CD14-positive monocyte (primary cell): ENCODE measurements around the gene CWC25. TPM values are rescaled to one million over a fixed set of nuclear protein-coding genes. Genes with fewer than 3 reads are reported as not detected.

ENCODE experiments used
- DNase-seq, 3 donors: peaks; one replicate each; pipeline ENCODE4 v3.0.0-alpha.2; 2011 to 2022
- H2AFZ ChIP-seq: 2 replicates; pipeline ENCODE4 v1.6.0; 2012; ENCODE audit warnings: mild to moderate bottlenecking, low read depth, low read length, inconsistent platforms; ENCODE audit not compliant: insufficient read depth, poor library complexity, severe bottlenecking
- H3K27ac ChIP-seq, 2 donors: 1 replicate in 1 of 2; 2 replicates in 1 of 2; pipeline ENCODE4 v1.5.1; 2012 to 2013; ENCODE audit warnings: low read length in 2 of 2, control low read depth in 1 of 2, inconsistent platforms in 1 of 2, low read depth in 1 of 2, mild to moderate bottlenecking in 1 of 2
- H3K27me3 ChIP-seq, 2 donors: one replicate each; pipeline versions ENCODE4 v1.6.0 to v1.6.1; 2011 to 2013; ENCODE audit warnings: low read length in 2 of 2; ENCODE audit not compliant: control insufficient read depth in 2 of 2, insufficient read depth in 2 of 2
- H3K36me3 ChIP-seq, 2 donors: replicated peaks in 1 of 2; 1 replicate in 1 of 2; 2 replicates in 1 of 2; pipeline versions ENCODE4 v1.5.1 to v1.6.1; 2012 to 2013; ENCODE audit warnings: low read length in 2 of 2, control low read depth in 1 of 2, inconsistent platforms in 1 of 2, mild to moderate bottlenecking in 1 of 2; ENCODE audit not compliant: insufficient read depth in 2 of 2, control insufficient read depth in 1 of 2
- H3K4me1 ChIP-seq, 2 donors: 1 replicate in 1 of 2; 2 replicates in 1 of 2; pipeline versions ENCODE4 v1.5.1 to v1.6.1; 2012 to 2013; ENCODE audit warnings: low read length in 2 of 2, control low read depth in 1 of 2, inconsistent platforms in 1 of 2, mild to moderate bottlenecking in 1 of 2, moderate library complexity in 1 of 2; ENCODE audit not compliant: insufficient read depth in 2 of 2, control insufficient read depth in 1 of 2
- H3K4me2 ChIP-seq: replicated peaks from 2 replicates; pipeline ENCODE3; 2012; ENCODE audit warnings: low read length, moderate library complexity, mild to moderate bottlenecking; ENCODE audit not compliant: poor library complexity, severe bottlenecking; ENCODE audit errors: extremely low read depth
- H3K4me3 ChIP-seq, 3 experiments: fragments of 200-600 bp in 1 of 3; sonication (generic) in 1 of 3; replicated peaks in 1 of 3; 1 replicate in 2 of 3; 2 replicates in 1 of 3; pipeline ENCODE4 v1.5.1; 2011 to 2013; ENCODE audit warnings: low read length in 3 of 3, mild to moderate bottlenecking in 3 of 3, control low read depth in 2 of 3, low read depth in 2 of 3, inconsistent platforms in 1 of 3, moderate library complexity in 1 of 3
- H3K79me2 ChIP-seq: 2 replicates; pipeline ENCODE4 v1.6.0; 2012; ENCODE audit warnings: mild to moderate bottlenecking, control low read depth, inconsistent platforms, low read length, moderate library complexity; ENCODE audit not compliant: insufficient read depth
- H3K9ac ChIP-seq: 2 replicates; pipeline ENCODE4 v1.6.0; 2017; ENCODE audit warnings: low read length, mild to moderate bottlenecking; ENCODE audit not compliant: insufficient read depth, poor library complexity, severe bottlenecking
- H3K9me3 ChIP-seq, 2 donors: replicated peaks in 1 of 2; 1 replicate in 1 of 2; 2 replicates in 1 of 2; pipeline versions ENCODE4 v1.5.1 to v1.6.1; 2012 to 2013; ENCODE audit warnings: low read length in 2 of 2, control low read depth in 1 of 2; ENCODE audit not compliant: control insufficient read depth in 1 of 2, insufficient read depth in 1 of 2
- H4K20me1 ChIP-seq: 2 replicates; pipeline ENCODE4 v1.6.0; 2012; ENCODE audit warnings: mild to moderate bottlenecking, low read length, control low read depth, moderate library complexity; ENCODE audit not compliant: insufficient read depth
- H3K27ac Mint-ChIP-seq, 7 donors: one replicate each; pipeline ENCODE4 v1.8.0; 2020; ENCODE audit warnings: mild to moderate bottlenecking in 7 of 7, mixed read lengths in 7 of 7, moderate library complexity in 6 of 7, inconsistent platforms in 2 of 7
- H3K27me3 Mint-ChIP-seq, 3 donors: one replicate each; pipeline ENCODE4 v1.8.0; 2021 to 2022; ENCODE audit warnings: low read depth in 3 of 3, mild to moderate bottlenecking in 3 of 3, mixed read lengths in 3 of 3, moderate library complexity in 3 of 3, inconsistent platforms in 1 of 3
- H3K36me3 Mint-ChIP-seq, 2 donors: one replicate each; pipeline ENCODE4 v1.8.0; 2020; ENCODE audit warnings: mixed read lengths in 2 of 2, inconsistent platforms in 1 of 2, mild to moderate bottlenecking in 1 of 2
- H3K4me1 Mint-ChIP-seq: one replicate; pipeline ENCODE4 v1.8.0; 2020; ENCODE audit warnings: mild to moderate bottlenecking, mixed read lengths
- H3K4me3 Mint-ChIP-seq, 2 donors: one replicate each; pipeline ENCODE4 v1.8.0; 2020; ENCODE audit warnings: mild to moderate bottlenecking in 2 of 2, mixed read lengths in 2 of 2, moderate library complexity in 1 of 2
- H3K9me3 Mint-ChIP-seq, 7 donors: one replicate each; pipeline ENCODE4 v1.8.0; 2020 to 2022; ENCODE audit warnings: mixed read lengths in 7 of 7, mild to moderate bottlenecking in 6 of 7, moderate library complexity in 6 of 7, inconsistent platforms in 2 of 7
- WGBS: methylation state at CpG from one replicate; pipeline ENCODE4 v1.1.5; 2013; ENCODE audit warnings: missing lambda C conversion rate; ENCODE audit not compliant: insufficient coverage; 5-methylcytosine and 5-hydroxymethylcytosine counted together
- intact Hi-C, 2 donors: fragments of 100-400 bp; cut with micrococcal nuclease; formaldehyde crosslinking; loops; one replicate each; pipeline versions ENCODE4 v1.15.0 to v1.15.1; 2023
- polyA plus RNA-seq, 3 donors: library from polyadenylated mRNA; depleted of rRNA in 1 of 3; unstranded in 2 of 3; stranded (reverse) in 1 of 3; fragments of 300-500 nt in 2 of 3; fragments of >200 nt in 1 of 3; fragmentation: Illumina TruSeq in 2 of 3; gene quantifications; 1 replicate in 2 of 3; 2 replicates in 1 of 3; pipeline ENCODE4 v1.2.3, GENCODE V29; 2012 to 2021
- TF ChIP-seq, protein P1 (sequence below): fragments of 200-600 bp; IDR thresholded peaks from one replicate; pipeline ENCODE4 v1.8.0; 2022; ENCODE audit warnings: antibody characterized with exemption, mild to moderate bottlenecking

CWC25 gene
- polyA plus RNA-seq, 3 donors = 7.5 to 63.2 (median 8.4) TPM

DNA sequence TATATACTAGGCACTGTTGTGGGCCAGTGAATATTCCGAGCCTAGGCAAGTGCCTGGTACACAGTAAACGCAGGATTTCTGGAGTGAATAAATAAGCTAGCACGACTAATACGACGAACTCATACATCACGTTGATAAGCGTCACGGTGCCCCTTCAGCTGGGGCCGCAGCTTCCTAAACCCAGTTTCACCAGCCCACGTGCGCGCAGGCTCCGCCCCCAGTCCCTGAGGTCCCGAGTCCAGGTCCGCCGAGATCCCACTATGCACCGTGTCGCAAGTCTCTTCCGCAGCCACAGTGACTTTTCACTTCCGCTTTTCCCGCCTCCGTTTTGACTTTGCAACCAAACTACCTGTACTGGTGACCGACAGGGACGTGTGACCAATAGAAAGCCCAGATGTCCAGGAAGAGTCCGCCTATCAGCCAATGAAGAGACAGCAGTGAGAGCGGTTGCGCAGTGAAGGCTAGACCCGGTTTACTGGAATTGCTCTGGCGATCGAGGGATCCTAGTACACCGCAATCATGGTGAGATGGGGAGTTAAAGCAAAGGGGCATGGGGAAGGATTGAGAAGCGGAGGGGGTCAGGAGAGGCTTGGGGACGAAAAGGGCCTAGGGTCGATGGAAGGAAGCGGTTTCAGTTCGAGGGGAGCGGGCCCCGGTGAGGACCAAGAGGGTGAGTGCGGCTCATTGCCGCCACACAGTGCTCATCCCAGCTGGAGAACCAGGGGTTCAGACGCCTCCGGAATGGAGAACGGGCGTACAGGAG, 72.6 kb downstream of the CWC25 start, which contains the start of gene PSMB3:
TSS of gene PSMB3 (plus strand) at position 434 of the 763 bp plus-strand sequence. CDS start at position 520, 86 bp downstream.
- WGBS = under 1% methylated on average over 44 of the region's 44 CpGs
- Histone ChIP-seq H3K36me3 (peaks cover 29 to 30% of the 10 kb centered on the region in 2 donors), H3K4me3 (peak within 1 kb of the TSS; percentile 96 to 99 (median 98)), H2AFZ (peak within 1 kb of the TSS; percentile 85), H3K9ac (peak within 1 kb of the TSS; percentile 95), H3K9me3 (no peaks in the 10 kb centered on the region), H3K27me3 (peaks cover 11 to 36% of the 10 kb centered on the region in 2 donors), H4K20me1 (peaks cover 29% of the 10 kb centered on the region), H3K79me2 (peaks cover 40% of the 10 kb centered on the region), H3K27ac (peak within 1 kb of the TSS; percentile 97 to 98), H3K4me1 (peaks cover 55 to 60% of the 10 kb centered on the region in 2 donors), H3K4me2 (peak within 1 kb of the TSS; percentile 94)
- TF ChIP-seq, protein P1, sequence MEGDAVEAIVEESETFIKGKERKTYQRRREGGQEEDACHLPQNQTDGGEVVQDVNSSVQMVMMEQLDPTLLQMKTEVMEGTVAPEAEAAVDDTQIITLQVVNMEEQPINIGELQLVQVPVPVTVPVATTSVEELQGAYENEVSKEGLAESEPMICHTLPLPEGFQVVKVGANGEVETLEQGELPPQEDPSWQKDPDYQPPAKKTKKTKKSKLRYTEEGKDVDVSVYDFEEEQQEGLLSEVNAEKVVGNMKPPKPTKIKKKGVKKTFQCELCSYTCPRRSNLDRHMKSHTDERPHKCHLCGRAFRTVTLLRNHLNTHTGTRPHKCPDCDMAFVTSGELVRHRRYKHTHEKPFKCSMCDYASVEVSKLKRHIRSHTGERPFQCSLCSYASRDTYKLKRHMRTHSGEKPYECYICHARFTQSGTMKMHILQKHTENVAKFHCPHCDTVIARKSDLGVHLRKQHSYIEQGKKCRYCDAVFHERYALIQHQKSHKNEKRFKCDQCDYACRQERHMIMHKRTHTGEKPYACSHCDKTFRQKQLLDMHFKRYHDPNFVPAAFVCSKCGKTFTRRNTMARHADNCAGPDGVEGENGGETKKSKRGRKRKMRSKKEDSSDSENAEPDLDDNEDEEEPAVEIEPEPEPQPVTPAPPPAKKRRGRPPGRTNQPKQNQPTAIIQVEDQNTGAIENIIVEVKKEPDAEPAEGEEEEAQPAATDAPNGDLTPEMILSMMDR = no peak
- Mint-ChIP-seq H3K36me3 (peaks cover 25 to 38% of the 10 kb centered on the region in 2 donors), H3K27me3 (peaks cover 23 to 38% (median 31%) of the 10 kb centered on the region in 3 donors), H3K4me1 (peaks cover 50% of the 10 kb centered on the region), H3K9me3 (peaks cover 0 to 14% (median 0%) of the 10 kb centered on the region in 7 donors), H3K4me3 (peak within 1 kb of the TSS; percentile 94 to 100), H3K27ac (peak within 1 kb of the TSS; percentile 96 to 100 (median 99))
- intact Hi-C loops = loop anchor here (1.0 to 10.0 kb wide), 4 partner anchors 22 to 75 kb away; partner anchors contain the start of gene CISD3 (in 1 of the 2)
- DNase-seq = peak; percentile 99 to 100 (median 100)

DNA sequence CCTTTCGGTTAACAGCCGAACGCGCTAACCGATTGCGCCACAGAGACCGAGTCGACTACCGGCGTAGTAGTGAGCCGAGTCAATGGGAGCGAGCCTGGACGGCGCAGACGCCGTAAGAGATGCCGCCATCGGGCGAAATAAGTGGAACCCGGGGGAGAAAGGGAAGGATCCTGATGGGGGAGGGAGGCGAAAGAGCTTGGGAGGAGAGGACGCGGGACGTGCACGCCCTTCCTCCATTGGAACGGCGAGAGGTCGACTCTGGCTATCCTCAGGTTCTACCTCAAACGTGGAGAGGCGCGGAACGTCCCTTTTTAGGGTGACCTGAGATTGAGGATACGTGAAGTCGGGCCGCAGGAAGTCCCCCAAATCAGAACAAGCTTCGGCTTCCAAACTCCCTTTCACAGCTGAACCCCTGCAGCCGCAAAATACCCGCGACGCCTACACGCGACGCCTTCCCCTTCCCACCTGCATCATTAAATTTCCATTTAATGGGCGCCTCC, 73.3 kb downstream of the CWC25 start:
- Histone ChIP-seq H3K4me3 (peak overlapping the region; percentile 38 to 99 (median 98)), H3K4me2 (peak overlapping the region; percentile 94), H3K9me3 (no peaks in the 10 kb centered on the region), H2AFZ (peak overlapping the region; percentile 75), H3K27ac (peak overlapping the region; percentile 97 to 98), H3K4me1 (peaks cover 60 to 66% of the 10 kb centered on the region in 2 donors), H3K9ac (peak overlapping the region; percentile 82), H4K20me1 (peaks cover 28% of the 10 kb centered on the region), H3K79me2 (peaks cover 40% of the 10 kb centered on the region), H3K36me3 (peaks cover 23 to 25% of the 10 kb centered on the region in 2 donors), H3K27me3 (peaks cover 15 to 41% of the 10 kb centered on the region in 2 donors)
- Mint-ChIP-seq H3K4me3 (peak overlapping the region; percentile 94 to 98), H3K4me1 (peaks cover 53% of the 10 kb centered on the region), H3K36me3 (peaks cover 22 to 33% of the 10 kb centered on the region in 2 donors), H3K9me3 (peaks cover 0 to 15% (median 1%) of the 10 kb centered on the region in 7 donors), H3K27ac (peak overlapping the region; percentile 96 to 100 (median 99)), H3K27me3 (peaks cover 27 to 44% (median 36%) of the 10 kb centered on the region in 3 donors)
- peak; percentile 76 to 78 (median 77) for DNase-seq
- under 1% methylated on average over 37 of the region's 44 CpGs for WGBS
- intact Hi-C loops = loop anchor here (1.0 to 10.0 kb wide), 4 partner anchors 22 to 75 kb away; partner anchors contain the start of gene CISD3 (in 1 of the 2)
- TF ChIP-seq, protein P1 = no peak
